ENCODE data around the gene PIERCE2.
"Not testable (repeated sequence)": the region's sequence is repeated elsewhere in the genome, so short reads cannot be mapped to it uniquely, and the experiment has no call there.

PIERCE2 gene

GRCh38 chr15:55403531-55403930, 4.8 kb upstream of the PIERCE2 start:
- Histone ChIP-seq H4K91ac (ENCODE audit: low read length) (no peak overlapping the region), H2BK15ac (ENCODE audit: low read depth, poor library complexity, severe bottlenecking) (no peak overlapping the region), H3K4me3 (ENCODE audit: insufficient read depth in 1 of 2, low read depth in 1 of 2, low read length in 2 of 2) (no peak overlapping the region), H3K9ac (ENCODE audit: low read length) (peak overlapping the region; percentile 22), H3K4me2 (ENCODE audit: low read length, poor library complexity, severe bottlenecking) (no peak overlapping the region), H3K36me3 (ENCODE audit: control insufficient read depth in 1 of 2, insufficient read depth in 2 of 2, low read depth in 1 of 2, low read length in 2 of 2) (peaks cover 0 to 2% of the 10 kb centered on the region in 2 experiments), H3K4me1 (ENCODE audit: control insufficient read depth, insufficient read depth, low read depth, low read length) (peaks cover 2% of the 10 kb centered on the region), H3K23ac (ENCODE audit: low read length in 2 of 2) (no peak overlapping the region), H2BK120ac (ENCODE audit: low read depth, low read length) (no peak overlapping the region), H2BK5ac (ENCODE audit: low read depth, low read length, poor library complexity, severe bottlenecking) (no peak overlapping the region), H3K27me3 (ENCODE audit: control insufficient read depth in 1 of 2, insufficient read depth in 1 of 2, low read length in 2 of 2) (no peaks in the 10 kb centered on the region), H3K9me3 (ENCODE audit: control insufficient read depth, low read length) (no peaks in the 10 kb centered on the region), H3K27ac (ENCODE audit: low read length, poor library complexity, severe bottlenecking) (peak overlapping the region; percentile 45), H3K14ac (ENCODE audit: low read length in 2 of 2) (no peak overlapping the region), H2AFZ (ENCODE audit: low read depth, low read length) (no peak overlapping the region), H4K8ac (ENCODE audit: low read length) (no peak overlapping the region), H2BK12ac (ENCODE audit: low read length in 2 of 2) (no peak overlapping the region), H3K79me1 (replicated peaks; ENCODE audit: low read length, poor library complexity, severe bottlenecking) (peaks cover 11% of the 10 kb centered on the region), H3K4ac (ENCODE audit: low read depth in 1 of 2, low read length in 2 of 2) (no peak overlapping the region), H3K18ac (ENCODE audit: low read depth in 1 of 2, low read length in 2 of 2) (no peak overlapping the region), H2AK5ac (ENCODE audit: low read length, severe bottlenecking) (no peak overlapping the region)
- peak; percentile 65 for DNase-seq

GRCh38 chr15:55407498-55408011, 740 bp upstream of the PIERCE2 start:
- Histone ChIP-seq H3K27ac (ENCODE audit: low read length, poor library complexity, severe bottlenecking) (peak overlapping the region; percentile 23), H3K27me3 (ENCODE audit: control insufficient read depth in 1 of 2, insufficient read depth in 1 of 2, low read length in 2 of 2) (no peaks in the 10 kb centered on the region), H3K9ac (ENCODE audit: low read length) (peak overlapping the region; percentile 96), H2BK15ac (ENCODE audit: low read depth, poor library complexity, severe bottlenecking) (no peak overlapping the region), H2AK5ac (ENCODE audit: low read length, severe bottlenecking) (no peak overlapping the region), H2BK120ac (ENCODE audit: low read depth, low read length) (peak overlapping the region; percentile 73), H3K4me3 (ENCODE audit: insufficient read depth in 1 of 2, low read depth in 1 of 2, low read length in 2 of 2) (peak overlapping the region; percentile 85 to 98), H4K8ac (ENCODE audit: low read length) (peak overlapping the region; percentile 84), H2AFZ (ENCODE audit: low read depth, low read length) (peak overlapping the region; percentile 98), H3K9me3 (ENCODE audit: control insufficient read depth, low read length) (no peaks in the 10 kb centered on the region), H2BK5ac (ENCODE audit: low read depth, low read length, poor library complexity, severe bottlenecking) (peak overlapping the region; percentile 77), H3K4me2 (ENCODE audit: low read length, poor library complexity, severe bottlenecking) (peak overlapping the region; percentile 74), H3K4me1 (ENCODE audit: control insufficient read depth, insufficient read depth, low read depth, low read length) (peaks cover 2% of the 10 kb centered on the region), H3K18ac (ENCODE audit: low read depth in 1 of 2, low read length in 2 of 2) (peak overlapping the region; percentile 34 to 80), H3K14ac (ENCODE audit: low read length in 2 of 2) (peak overlapping the region in 1 of 2 experiments; percentile 37), H3K4ac (ENCODE audit: low read depth in 1 of 2, low read length in 2 of 2) (no peak overlapping the region), H2BK12ac (ENCODE audit: low read length in 2 of 2) (peak overlapping the region in 1 of 2 experiments; percentile 27), H4K91ac (ENCODE audit: low read length) (peak overlapping the region; percentile 78), H3K23ac (ENCODE audit: low read length in 2 of 2) (no peak overlapping the region), H3K36me3 (ENCODE audit: control insufficient read depth in 1 of 2, insufficient read depth in 2 of 2, low read depth in 1 of 2, low read length in 2 of 2) (peaks cover 0 to 2% of the 10 kb centered on the region in 2 experiments), H3K79me1 (replicated peaks; ENCODE audit: low read length, poor library complexity, severe bottlenecking) (peaks cover 8% of the 10 kb centered on the region)
- WGBS, result 6% methylated on average over 17 of the region's 20 CpGs
- DNase-seq, result no peak

DNA sequence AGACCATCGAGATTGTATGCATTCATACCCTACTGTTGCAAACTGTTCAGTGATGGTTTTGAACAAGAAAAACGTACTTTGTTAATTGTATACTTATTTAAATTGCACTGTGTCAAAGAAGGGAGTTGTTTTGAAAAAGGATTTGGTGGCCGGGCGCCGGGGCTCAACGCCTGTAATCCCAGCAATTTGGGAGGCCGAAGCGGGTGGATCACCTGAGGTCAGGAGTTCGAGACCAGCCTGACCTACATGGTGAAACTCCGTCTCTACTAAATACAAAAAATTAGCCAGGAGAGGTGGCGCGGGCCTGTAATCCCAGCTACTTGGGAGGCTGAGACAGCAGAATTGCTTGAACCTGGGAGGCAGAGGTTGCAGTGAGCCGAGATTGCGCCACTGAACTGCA, 681 bp downstream of the PIERCE2 start:
- H2BK5ac ChIP-seq (ENCODE audit: low read depth, low read length, poor library complexity, severe bottlenecking), result not testable (repeated sequence)
- 88% methylated on average over 12 of the region's 14 CpGs for WGBS

DNA sequence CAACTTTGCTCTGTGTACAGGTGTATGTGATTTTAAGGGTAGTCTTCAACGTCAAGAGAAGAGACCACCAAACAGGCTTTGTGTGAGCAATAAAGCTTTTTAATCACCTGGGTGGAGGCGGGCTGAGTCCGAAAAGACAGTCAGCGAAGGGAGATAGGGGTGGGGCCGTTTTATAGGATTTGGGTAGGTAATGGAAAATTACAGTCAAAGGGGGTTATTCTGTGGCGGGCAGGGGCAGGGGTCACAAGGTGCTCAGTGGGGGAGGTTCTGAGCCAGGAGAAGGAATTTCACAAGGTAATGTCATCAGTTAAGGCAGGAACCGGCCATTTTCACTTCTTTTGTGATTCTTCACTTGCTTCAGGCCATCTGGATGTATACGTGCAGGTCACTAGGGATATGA, 9.4 kb downstream of the PIERCE2 start:
- H3K4me1 ChIP-seq (ENCODE audit: control insufficient read depth, insufficient read depth, low read depth, low read length); H3K36me3 ChIP-seq (ENCODE audit: control insufficient read depth in 1 of 2, insufficient read depth in 2 of 2, low read depth in 1 of 2, low read length in 2 of 2); H2AK5ac ChIP-seq (ENCODE audit: low read length, severe bottlenecking); H2BK120ac ChIP-seq (ENCODE audit: low read depth, low read length); H2AFZ ChIP-seq (ENCODE audit: low read depth, low read length); DNase-seq; H3K79me1 ChIP-seq (replicated peaks; ENCODE audit: low read length, poor library complexity, severe bottlenecking); H3K14ac ChIP-seq (ENCODE audit: low read length in 2 of 2); H3K4me2 ChIP-seq (ENCODE audit: low read length, poor library complexity, severe bottlenecking); H3K27ac ChIP-seq (ENCODE audit: low read length, poor library complexity, severe bottlenecking); H2BK15ac ChIP-seq (ENCODE audit: low read depth, poor library complexity, severe bottlenecking); H3K4ac ChIP-seq (ENCODE audit: low read depth in 1 of 2, low read length in 2 of 2); H2BK12ac ChIP-seq (ENCODE audit: low read length in 2 of 2); H3K27me3 ChIP-seq (ENCODE audit: control insufficient read depth in 1 of 2, insufficient read depth in 1 of 2, low read length in 2 of 2); H4K91ac ChIP-seq (ENCODE audit: low read length); H2BK5ac ChIP-seq (ENCODE audit: low read depth, low read length, poor library complexity, severe bottlenecking); H3K4me3 ChIP-seq (ENCODE audit: insufficient read depth in 1 of 2, low read depth in 1 of 2, low read length in 2 of 2); H3K9ac ChIP-seq (ENCODE audit: low read length); H3K18ac ChIP-seq (ENCODE audit: low read depth in 1 of 2, low read length in 2 of 2); H4K8ac ChIP-seq (ENCODE audit: low read length); H3K9me3 ChIP-seq (ENCODE audit: control insufficient read depth, low read length); H3K23ac ChIP-seq (ENCODE audit: low read length in 2 of 2): not testable (repeated sequence)
- WGBS, result 66% methylated on average over 8 of the region's 8 CpGs

More for the DNA sequence above, 681 bp downstream of the PIERCE2 start:
- Histone ChIP-seq H3K27ac (ENCODE audit: low read length, poor library complexity, severe bottlenecking) (peak overlapping the region; percentile 39), H3K4me3 (ENCODE audit: insufficient read depth in 1 of 2, low read depth in 1 of 2, low read length in 2 of 2) (peak overlapping the region; percentile 41 to 98), H3K9ac (ENCODE audit: low read length) (peak overlapping the region; percentile 96), H3K4me2 (ENCODE audit: low read length, poor library complexity, severe bottlenecking) (peak overlapping the region; percentile 76)
- H3K23ac ChIP-seq (ENCODE audit: low read length in 2 of 2); H3K27me3 ChIP-seq (ENCODE audit: control insufficient read depth in 1 of 2, insufficient read depth in 1 of 2, low read length in 2 of 2); H4K8ac ChIP-seq (ENCODE audit: low read length); H2BK12ac ChIP-seq (ENCODE audit: low read length in 2 of 2); DNase-seq; H2AK5ac ChIP-seq (ENCODE audit: low read length, severe bottlenecking); H3K18ac ChIP-seq (ENCODE audit: low read depth in 1 of 2, low read length in 2 of 2); H4K91ac ChIP-seq (ENCODE audit: low read length); H3K9me3 ChIP-seq (ENCODE audit: control insufficient read depth, low read length); H3K4me1 ChIP-seq (ENCODE audit: control insufficient read depth, insufficient read depth, low read depth, low read length); H3K4ac ChIP-seq (ENCODE audit: low read depth in 1 of 2, low read length in 2 of 2); H2BK120ac ChIP-seq (ENCODE audit: low read depth, low read length); H3K14ac ChIP-seq (ENCODE audit: low read length in 2 of 2); H2AFZ ChIP-seq (ENCODE audit: low read depth, low read length); H3K36me3 ChIP-seq (ENCODE audit: control insufficient read depth in 1 of 2, insufficient read depth in 2 of 2, low read depth in 1 of 2, low read length in 2 of 2); H2BK15ac ChIP-seq (ENCODE audit: low read depth, poor library complexity, severe bottlenecking); H3K79me1 ChIP-seq (replicated peaks; ENCODE audit: low read length, poor library complexity, severe bottlenecking): not testable (repeated sequence)
